NK-92 treated with Interleukin-12 subunit alpha and Interleukin-12 subunit beta, amount 100 ng/mL, for 24 hours (cell line): ENCODE measurements around the gene SLC19A3.
"Not testable (repeated sequence)": the region's sequence is repeated elsewhere in the genome, so short reads cannot be mapped to it uniquely, and the experiment has no call there.

Experiments used
- DNase-seq: peaks from one replicate; lab custom pipeline; 2025; lab: John Stamatoyannopoulos, UW

SLC19A3 gene

DNA sequence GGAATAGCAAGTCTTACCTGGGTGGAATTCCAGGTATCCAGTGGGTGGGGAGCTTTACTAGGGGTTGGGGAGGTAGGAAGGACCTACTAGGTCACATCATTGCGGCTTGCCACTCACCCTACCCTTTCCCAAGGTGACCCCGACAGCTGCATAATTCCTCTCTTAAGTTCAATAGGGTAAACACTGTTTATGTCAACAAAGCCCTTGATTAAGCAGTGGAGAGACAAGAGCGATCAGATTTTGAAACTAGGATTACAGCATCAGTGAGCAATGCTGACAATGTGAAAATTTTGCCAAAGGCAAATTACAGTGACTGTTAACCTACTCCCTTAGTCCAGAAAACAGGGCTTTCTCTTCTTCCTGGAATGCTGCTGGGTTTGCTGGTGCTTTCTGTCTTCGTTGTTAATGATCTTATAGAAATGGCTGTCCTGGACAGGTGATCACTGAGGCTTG is 14.5 kb downstream of the SLC19A3 start:
- DNase-seq = no peak

GRCh38 chr2:227701556-227701955 is 16.3 kb downstream of the SLC19A3 start:
- DNase-seq = no peak

- DNase-seq = no peak
Observed at GRCh38 chr2:227696990-227697679, 20.7 kb downstream of the SLC19A3 start.

DNA sequence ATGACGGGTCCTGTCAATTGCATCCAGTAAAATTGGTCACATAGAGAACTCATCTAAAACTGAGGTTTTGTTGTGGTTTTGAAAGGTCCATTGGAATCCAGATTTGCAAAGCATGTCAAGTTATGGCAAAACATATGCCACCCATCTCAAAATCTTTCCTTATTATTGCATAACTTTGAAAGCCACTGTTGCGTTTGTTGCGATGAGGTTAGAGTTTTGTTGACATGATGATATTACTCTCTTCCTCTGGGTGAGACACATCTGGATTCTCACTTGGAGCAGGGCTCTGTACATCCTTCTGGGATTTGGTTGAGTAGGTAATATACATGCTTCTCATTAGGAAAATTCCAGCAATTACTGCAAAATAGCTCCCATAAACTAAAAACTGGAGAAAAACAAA is 30.6 kb downstream of the SLC19A3 start:
- DNase-seq = no peak

DNA sequence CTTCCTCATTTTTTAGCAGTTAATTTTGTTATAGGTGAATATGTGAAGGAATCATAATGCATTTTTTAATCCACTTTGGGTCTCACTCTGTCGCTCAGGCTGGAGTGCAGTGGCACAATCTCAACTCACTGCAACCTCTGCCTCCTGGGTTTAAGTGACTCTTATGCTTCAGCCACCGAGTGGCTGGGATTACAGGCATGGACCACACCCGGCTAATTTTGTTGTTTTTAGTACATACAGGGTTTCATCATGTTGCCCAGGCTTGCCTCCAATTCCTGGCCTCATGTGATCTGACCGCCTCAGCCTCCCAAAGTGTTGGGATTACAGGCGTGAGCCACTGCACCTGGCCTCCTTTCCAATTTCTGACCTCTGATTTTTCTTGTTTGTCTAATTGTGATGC is 33.6 kb downstream of the SLC19A3 start:
- DNase-seq = no peak

DNA sequence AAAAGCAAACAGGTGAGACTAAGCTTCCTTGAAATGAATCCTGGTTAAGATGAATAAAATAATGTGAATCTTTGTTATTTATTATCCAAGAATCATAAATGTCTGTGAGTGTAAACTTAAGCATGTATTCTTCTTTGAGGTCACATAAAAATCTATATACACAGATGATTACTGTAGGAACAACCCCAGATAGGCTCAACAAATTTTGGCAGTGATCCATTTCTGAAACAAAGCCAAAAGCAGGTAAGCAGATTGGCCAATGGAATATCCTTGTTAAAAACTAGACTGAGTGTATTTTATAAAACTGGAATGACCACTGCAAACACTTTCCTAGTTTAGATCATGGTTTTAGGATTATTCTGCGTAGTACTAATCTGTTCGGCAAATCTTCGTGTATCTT is 39.9 kb downstream of the SLC19A3 start:
- no peak for DNase-seq

DNA sequence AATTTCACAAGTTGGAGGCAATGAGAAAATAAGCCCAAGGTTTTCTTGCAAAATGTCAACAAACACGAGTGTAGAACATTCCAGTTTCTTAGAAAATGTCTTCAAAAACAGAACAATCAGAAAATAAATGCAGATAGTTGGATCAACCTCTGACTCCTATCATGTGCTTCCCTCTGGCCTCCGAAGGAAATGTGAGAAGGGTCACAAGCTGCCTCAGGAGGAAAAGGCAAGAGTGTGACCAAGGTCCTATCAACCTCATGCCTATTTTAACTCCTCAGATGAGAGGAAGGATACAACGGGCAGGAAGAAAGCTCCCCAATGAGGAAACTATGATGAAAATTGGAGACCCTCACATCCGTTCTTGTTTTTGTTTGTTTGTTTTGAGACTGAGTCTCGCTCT is 43.3 kb downstream of the SLC19A3 start:
- DNase-seq = no peak

DNA sequence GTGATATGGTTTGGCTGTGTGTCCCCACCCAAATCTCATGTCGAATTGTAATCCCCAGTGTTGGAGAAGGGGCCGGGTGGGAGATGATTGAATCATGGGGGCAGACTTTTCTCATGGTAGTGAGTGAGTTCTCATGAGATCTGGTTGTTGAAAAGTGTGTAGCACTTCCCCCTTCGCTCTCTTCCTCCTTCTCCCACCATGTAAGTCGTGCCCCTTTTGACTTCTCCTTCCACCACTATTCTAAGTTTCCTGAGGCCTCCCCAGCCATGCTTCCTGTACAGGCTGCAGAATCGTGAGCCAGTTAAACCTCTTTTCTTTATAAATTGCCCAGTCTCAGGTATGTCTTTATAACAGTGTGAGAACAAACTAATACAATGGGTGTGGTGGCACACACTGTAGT is 44.2 kb downstream of the SLC19A3 start:
- DNase-seq = not testable (repeated sequence)

DNA sequence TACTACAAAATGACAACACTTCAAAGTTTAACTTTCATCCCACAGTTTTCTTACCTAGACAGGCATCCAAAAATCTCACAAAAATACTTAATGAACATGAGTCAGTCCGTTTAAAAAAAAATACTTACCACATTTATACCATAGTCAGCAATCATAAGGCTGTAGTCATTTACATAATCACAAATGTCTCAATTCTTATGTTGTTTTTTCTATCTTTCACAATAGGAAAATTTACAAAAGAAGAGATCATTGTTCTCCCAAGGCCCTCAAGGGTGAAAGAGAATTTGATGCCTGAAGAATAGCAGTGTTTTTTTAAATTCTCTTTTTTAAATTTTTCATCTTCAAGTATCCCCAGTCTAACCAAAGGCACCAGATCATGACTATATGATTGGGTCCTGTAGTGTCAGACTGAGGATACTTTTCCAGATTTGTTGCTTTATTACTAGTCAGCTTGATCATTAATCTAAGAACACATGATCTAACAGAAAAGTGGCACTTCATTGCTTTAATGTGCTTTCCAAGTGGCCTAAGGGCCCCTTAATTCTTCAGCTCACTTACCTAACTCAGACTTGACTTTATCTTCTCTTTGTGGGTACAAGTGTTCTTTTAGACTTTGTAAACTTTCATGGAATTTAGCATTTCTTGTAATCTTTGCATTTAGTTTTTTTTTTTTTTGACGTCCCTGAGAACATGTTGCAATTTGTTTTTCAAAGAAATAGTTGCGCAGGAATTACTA is 46.5 kb downstream of the SLC19A3 start:
- DNase-seq = no peak

DNA sequence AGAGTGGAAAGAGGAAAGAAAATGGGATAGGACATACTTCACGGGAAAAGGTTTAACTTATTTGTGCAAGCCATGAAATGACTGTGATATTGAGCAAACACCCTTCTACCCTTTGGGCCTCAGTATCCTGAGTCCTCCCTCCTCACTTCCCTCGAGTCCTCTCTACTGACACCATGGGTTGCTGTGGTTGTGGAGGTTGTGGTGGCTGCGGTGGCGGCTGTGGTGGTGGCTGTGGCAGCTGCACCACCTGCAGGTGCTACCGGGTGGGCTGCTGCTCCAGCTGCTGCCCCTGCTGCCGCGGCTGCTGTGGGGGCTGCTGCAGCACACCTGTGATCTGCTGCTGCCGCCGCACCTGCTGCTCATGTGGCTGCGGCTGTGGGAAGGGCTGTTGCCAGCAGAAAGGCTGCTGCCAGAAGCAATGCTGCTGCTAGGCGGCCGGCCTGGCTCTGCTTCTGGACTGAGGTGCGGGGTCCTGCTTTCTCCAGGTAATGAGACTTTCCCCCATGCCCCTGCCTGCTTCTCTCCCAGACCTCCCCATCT is 51.1 kb downstream of the SLC19A3 start, which contains the start of gene SCYGR5:
SCYGR5 (plus strand) TSS at position 174 of the 540 bp plus-strand sequence; CDS start at position 174, 0 bp downstream.
- not testable (repeated sequence) for DNase-seq

DNA sequence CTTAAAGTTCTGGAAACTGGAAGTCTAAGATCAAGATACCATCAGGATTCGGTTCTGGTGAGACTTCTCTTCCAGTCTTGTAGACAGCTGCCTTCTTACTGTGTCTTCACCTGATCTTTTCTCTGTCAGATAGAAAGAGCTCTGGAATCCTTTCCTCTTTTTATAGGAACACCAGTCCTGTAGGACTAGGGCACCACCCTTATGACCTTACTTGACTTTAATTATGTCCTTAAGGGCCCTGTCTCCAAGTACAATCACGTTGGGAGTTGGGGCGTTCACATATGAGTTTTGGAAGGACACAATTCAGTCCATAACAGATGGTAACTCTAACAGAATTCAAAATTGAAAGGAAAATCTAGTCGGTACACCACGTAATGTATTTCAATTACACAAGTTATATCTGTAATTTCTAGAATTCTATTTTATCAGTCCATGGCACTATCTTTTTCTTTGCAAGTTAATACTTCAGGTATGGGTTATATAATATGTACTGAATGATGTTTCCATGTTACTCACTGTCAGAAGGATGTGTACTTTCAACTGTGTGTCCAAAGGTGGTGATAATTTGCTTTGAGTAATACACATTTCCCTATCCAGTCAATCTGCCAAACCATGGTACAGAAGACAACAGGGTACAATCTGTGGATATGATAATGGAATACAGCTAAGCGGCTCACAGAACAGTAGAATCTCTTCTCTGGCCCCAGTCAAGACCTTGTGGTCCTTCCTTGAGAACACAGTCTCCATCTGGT is 52.5 kb downstream of the SLC19A3 start:
- no peak for DNase-seq

DNA sequence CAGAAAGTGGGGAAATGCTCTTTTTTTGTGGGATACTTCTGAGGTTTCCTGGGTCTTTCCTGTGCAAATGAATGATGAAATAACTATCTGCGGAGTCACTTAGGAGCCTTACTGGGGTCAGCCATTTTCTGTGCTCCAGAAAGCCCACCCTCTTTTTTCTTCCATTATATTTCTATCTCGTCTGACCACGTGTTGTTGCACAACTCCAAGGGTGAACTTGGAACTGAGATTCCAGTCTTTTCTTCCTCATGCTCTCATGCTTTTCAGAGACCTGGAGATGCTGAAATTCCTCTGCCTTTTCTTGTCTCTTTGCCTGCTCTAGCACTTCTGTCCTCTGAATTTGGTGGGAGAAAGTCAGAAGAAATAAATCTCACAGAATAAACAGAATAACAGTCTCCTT is 56.0 kb downstream of the SLC19A3 start:
- DNase-seq = no peak

- no peak for DNase-seq
Observed at GRCh38 chr2:227661025-227661649, 56.7 kb downstream of the SLC19A3 start.

DNA sequence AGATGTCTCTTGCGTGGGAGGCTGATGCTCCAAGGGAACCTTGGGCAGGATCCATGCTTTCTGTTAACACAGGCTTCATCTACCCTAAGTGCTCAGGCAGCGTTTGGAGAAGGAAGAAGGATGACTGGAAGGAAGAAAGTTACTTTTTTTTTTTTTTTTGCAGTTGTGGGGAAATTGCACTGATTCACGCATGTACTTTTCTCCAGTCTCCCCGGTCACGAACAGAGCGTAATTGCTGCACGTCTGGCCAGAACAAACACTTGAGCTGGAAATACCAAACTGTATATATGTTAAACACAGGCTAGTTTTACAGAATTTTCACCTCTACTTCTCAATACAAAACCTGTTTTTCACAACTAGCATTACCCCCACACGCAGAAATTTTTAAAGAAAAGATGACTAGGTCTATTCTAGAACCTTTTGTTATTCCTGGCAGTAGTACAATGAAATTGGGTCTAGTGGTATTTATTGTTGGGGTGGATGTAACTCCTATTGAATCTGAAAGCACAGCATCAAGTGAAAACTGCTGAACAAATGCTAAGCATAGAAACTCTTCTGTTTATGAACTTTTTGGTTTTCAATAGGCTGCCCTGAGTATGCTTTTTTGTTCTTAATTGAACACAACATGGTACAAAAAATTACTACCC is 60.5 kb downstream of the SLC19A3 start:
- DNase-seq = no peak

- no peak for DNase-seq
Observed at GRCh38 chr2:227655454-227655853, 62.4 kb downstream of the SLC19A3 start.

- DNase-seq = no peak
Observed at GRCh38 chr2:227654426-227654825, 63.4 kb downstream of the SLC19A3 start.

DNA sequence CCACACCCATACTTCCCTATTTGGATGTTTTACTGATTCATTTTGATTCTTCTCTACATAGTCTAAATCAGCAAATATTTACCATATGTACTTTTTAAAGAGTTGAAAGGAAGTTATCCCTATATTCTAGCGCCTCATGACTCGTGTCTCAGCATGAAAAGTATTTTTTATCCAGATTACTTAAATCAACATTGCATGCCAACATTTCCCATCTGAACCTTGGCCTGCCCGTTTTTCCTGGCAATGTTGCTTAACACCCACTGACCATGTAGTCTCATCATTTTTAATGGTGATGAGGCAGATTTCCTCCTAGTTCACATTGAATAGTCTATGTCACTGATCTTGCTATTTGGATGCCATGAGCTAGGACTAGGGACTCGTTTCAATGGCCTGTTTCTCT is 64.4 kb downstream of the SLC19A3 start:
- DNase-seq = no peak

DNA sequence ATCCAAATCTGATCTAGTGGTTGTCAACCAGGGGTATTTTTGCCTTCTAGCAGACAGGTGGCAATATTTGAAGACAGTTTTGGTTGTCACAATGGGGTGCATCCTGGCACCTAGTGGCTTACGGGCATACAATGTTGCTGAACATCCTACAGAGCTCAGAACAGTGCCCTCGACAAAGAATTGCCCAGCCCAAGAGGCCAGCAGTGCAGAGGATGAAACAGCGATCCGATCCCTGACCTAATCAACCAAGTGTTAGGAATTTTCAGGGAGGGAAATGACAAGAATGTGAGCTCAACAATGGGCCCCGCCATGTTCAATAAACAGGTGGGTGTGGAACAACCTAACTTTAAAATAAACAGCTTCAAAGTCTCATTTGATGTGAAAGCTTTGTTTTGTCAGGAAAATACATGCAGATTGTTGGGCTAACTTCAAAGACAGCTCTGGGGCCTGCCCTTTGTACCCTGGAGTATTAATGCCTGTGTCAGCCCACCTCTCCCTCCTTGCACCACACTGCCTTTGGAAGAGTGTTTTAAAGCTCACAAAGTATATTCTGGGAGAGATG is 73.8 kb downstream of the SLC19A3 start:
- DNase-seq = no peak

- no peak for DNase-seq
Observed at GRCh38 chr2:227642656-227643055, 75.2 kb downstream of the SLC19A3 start.

- DNase-seq = no peak
Observed at GRCh38 chr2:227634201-227634600, 83.6 kb downstream of the SLC19A3 start.
